ENCODE results near the gene API5. TPM values are rescaled to one million over a fixed set of nuclear protein-coding genes. Genes with fewer than 3 reads are reported as not detected.
A peak's percentile ranks its signal among the peaks of the same experiment; 100 is the strongest.

The API5 gene
- polyA plus RNA-seq, 2 donors = 20.7 to 32.2 TPM

DNA sequence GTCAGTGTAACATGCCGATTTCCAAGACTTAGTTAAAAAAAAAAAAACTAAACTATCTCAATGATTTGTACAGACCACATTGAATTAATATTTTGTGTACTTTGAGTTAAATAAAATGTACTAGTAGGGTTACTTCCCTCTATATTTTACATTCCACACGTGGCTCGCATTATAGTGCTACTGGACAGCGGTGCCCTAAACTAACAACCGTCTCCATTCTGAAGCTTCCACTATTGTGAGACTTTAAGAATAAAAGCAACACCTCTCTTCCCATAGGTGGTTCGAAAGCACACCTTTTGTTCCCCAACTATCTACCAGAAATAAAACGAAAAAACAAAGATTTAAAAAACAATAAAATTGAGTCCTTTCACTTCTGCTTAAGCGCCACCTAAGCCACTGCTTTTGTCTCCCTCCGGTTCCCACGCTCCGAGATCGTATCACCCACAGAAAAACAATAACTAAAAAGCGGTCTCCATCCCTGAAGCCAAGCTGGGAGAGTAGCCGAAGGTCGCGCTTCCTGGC, 46.5 kb downstream of the API5 start:
- no peaks in the 10 kb centered on the region for H3K27me3 ChIP-seq (ENCODE audit: control insufficient read depth in 1 of 2, insufficient read depth in 2 of 2, low read length in 2 of 2)
- 4 to 6% methylated on average over 16 of the region's 16 CpGs for WGBS, 2 donors
- no peaks in the 10 kb centered on the region for H3K4me1 ChIP-seq (ENCODE audit: control insufficient read depth in 2 of 2, insufficient read depth in 2 of 2, low read length in 1 of 2)
- H3K27ac ChIP-seq (ENCODE audit: low read depth in 2 of 2, low read length in 1 of 2) = peak overlapping the region; percentile 78 to 86
- H3K36me3 ChIP-seq (ENCODE audit: control insufficient read depth in 2 of 2, insufficient read depth in 2 of 2, low read length in 1 of 2) = no peaks in the 10 kb centered on the region
- H3K9me3 ChIP-seq (ENCODE audit: control insufficient read depth in 2 of 2, insufficient read depth in 1 of 2, low read depth in 1 of 2, low read length in 1 of 2) = no peaks in the 10 kb centered on the region
- H3K4me3 ChIP-seq (ENCODE audit: low read depth in 1 of 2, low read length in 2 of 2) = peak overlapping the region; percentile 80 to 96

DNA sequence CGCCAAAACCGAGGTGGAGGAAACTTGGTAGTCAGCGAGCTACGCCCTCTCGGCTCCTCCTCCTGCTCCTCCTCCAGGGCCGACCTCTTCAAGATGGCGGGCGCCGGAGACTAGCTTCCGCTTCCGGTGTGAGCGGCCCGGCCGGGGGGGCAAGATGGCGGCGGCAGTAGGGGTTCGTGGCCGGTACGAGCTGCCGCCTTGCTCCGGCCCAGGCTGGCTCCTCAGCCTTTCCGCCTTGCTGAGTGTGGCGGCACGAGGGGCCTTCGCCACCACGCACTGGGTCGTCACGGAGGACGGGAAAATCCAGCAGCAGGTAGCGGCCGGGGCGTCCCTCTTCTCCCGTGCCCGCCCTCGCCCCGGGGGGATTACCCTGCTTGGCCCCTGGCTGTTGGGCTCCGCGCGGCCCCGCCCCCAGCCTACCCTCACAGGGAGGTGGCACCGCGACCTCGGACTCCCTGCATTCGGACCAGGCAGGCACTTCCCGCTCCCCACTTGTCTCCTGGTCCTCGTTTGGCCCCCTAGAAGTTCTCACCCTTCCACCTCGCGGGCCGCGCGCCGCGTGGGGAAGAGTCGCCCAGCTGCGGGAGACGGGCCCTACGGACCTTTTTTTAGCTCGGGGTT, 47.1 kb downstream of the API5 start, which contains the start of gene TTC17:
TTC17 (plus strand) TSS at position 120 of the 621 bp plus-strand sequence; CDS start at position 155, 35 bp downstream.
- peak within 1 kb of the TSS; percentile 80 to 96 for H3K4me3 ChIP-seq (ENCODE audit: low read depth in 1 of 2, low read length in 2 of 2)
- H3K9me3 ChIP-seq (ENCODE audit: control insufficient read depth in 2 of 2, insufficient read depth in 1 of 2, low read depth in 1 of 2, low read length in 1 of 2) = no peaks in the 10 kb centered on the region
- no peaks in the 10 kb centered on the region for H3K27me3 ChIP-seq (ENCODE audit: control insufficient read depth in 1 of 2, insufficient read depth in 2 of 2, low read length in 2 of 2)
- H3K36me3 ChIP-seq (ENCODE audit: control insufficient read depth in 2 of 2, insufficient read depth in 2 of 2, low read length in 1 of 2) = no peaks in the 10 kb centered on the region
- H3K27ac ChIP-seq (ENCODE audit: low read depth in 2 of 2, low read length in 1 of 2) = peak within 1 kb of the TSS; percentile 93 to 95
- no peaks in the 10 kb centered on the region for H3K4me1 ChIP-seq (ENCODE audit: control insufficient read depth in 2 of 2, insufficient read depth in 2 of 2, low read length in 1 of 2)
- 0 to 1% methylated on average over 46 to 58 of the region's 58 CpGs for WGBS, 2 donors

DNA sequence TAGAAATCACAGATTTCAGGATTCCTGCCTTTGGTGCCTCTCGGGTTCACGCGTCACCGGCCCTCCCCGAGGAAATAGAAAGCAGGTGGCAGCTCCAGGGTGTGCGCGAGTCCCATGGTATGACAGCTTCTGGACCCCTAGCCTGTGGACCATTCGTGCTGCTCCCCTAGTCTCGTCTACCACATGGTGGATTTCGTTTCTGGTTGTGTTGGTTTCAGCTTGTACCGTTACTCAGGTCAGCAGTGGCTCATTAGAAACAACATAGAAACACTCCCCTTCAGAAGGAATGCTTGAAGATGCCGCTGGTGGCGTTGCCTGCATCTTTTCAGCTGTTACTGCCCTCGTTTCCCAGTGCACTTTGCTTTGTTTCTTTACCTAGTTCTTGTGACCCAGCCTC, 47.6 kb downstream of the API5 start:
- Histone ChIP-seq H3K4me3 (ENCODE audit: low read depth in 1 of 2, low read length in 2 of 2) (peak overlapping the region; percentile 80 to 96), H3K27me3 (ENCODE audit: control insufficient read depth in 1 of 2, insufficient read depth in 2 of 2, low read length in 2 of 2) (no peaks in the 10 kb centered on the region), H3K4me1 (ENCODE audit: control insufficient read depth in 2 of 2, insufficient read depth in 2 of 2, low read length in 1 of 2) (no peaks in the 10 kb centered on the region), H3K9me3 (ENCODE audit: control insufficient read depth in 2 of 2, insufficient read depth in 1 of 2, low read depth in 1 of 2, low read length in 1 of 2) (no peaks in the 10 kb centered on the region), H3K27ac (ENCODE audit: low read depth in 2 of 2, low read length in 1 of 2) (peak overlapping the region; percentile 93 to 95), H3K36me3 (ENCODE audit: control insufficient read depth in 2 of 2, insufficient read depth in 2 of 2, low read length in 1 of 2) (no peaks in the 10 kb centered on the region)
- WGBS, 2 donors = 0% methylated on average over 14 of the region's 14 CpGs

- H3K4me3 ChIP-seq (ENCODE audit: low read depth in 1 of 2, low read length in 2 of 2) = peak overlapping the region in 1 of 2 donors; percentile 96
Observed at GRCh38 chr11:43360361-43361032, 48.7 kb downstream of the API5 start.

GRCh38 chr11:43366677-43367076, 54.9 kb downstream of the API5 start:
- Histone ChIP-seq H3K27me3 (ENCODE audit: control insufficient read depth in 1 of 2, insufficient read depth in 2 of 2, low read length in 2 of 2) (no peaks in the 10 kb centered on the region), H3K36me3 (ENCODE audit: control insufficient read depth in 2 of 2, insufficient read depth in 2 of 2, low read length in 1 of 2) (peaks cover 0 to 4% of the 10 kb centered on the region in 2 donors), H3K27ac (ENCODE audit: low read depth in 2 of 2, low read length in 1 of 2) (no peak overlapping the region), H3K9me3 (ENCODE audit: control insufficient read depth in 2 of 2, insufficient read depth in 1 of 2, low read depth in 1 of 2, low read length in 1 of 2) (no peaks in the 10 kb centered on the region), H3K4me1 (ENCODE audit: control insufficient read depth in 2 of 2, insufficient read depth in 2 of 2, low read length in 1 of 2) (peaks cover 2 to 4% of the 10 kb centered on the region in 2 donors), H3K4me3 (ENCODE audit: low read depth in 1 of 2, low read length in 2 of 2) (no peak overlapping the region)
- WGBS, 2 donors = 71 to 72% methylated on average over 5 of the region's 5 CpGs

More at GRCh38 chr11:43360361-43361032, 48.7 kb downstream of the API5 start:
- Histone ChIP-seq H3K4me1 (ENCODE audit: control insufficient read depth in 2 of 2, insufficient read depth in 2 of 2, low read length in 1 of 2) (no peaks in the 10 kb centered on the region), H3K9me3 (ENCODE audit: control insufficient read depth in 2 of 2, insufficient read depth in 1 of 2, low read depth in 1 of 2, low read length in 1 of 2) (no peaks in the 10 kb centered on the region), H3K27ac (ENCODE audit: low read depth in 2 of 2, low read length in 1 of 2) (no peak overlapping the region), H3K27me3 (ENCODE audit: control insufficient read depth in 1 of 2, insufficient read depth in 2 of 2, low read length in 2 of 2) (no peaks in the 10 kb centered on the region), H3K36me3 (ENCODE audit: control insufficient read depth in 2 of 2, insufficient read depth in 2 of 2, low read length in 1 of 2) (no peaks in the 10 kb centered on the region)
- WGBS, 2 donors = 41 to 42% methylated on average over 1 of the region's 1 CpG

GRCh38 chr11:43367382-43368178, 55.8 kb downstream of the API5 start:
- Histone ChIP-seq H3K27ac (ENCODE audit: low read depth in 2 of 2, low read length in 1 of 2) (no peak overlapping the region), H3K27me3 (ENCODE audit: control insufficient read depth in 1 of 2, insufficient read depth in 2 of 2, low read length in 2 of 2) (no peaks in the 10 kb centered on the region)
- WGBS, 2 donors = 60 to 69% methylated on average over 7 of the region's 7 CpGs

GRCh38 chr11:43376065-43376464, 64.3 kb downstream of the API5 start:
- no peaks in the 10 kb centered on the region for H3K27me3 ChIP-seq (ENCODE audit: control insufficient read depth in 1 of 2, insufficient read depth in 2 of 2, low read length in 2 of 2)
- no peak overlapping the region for H3K27ac ChIP-seq (ENCODE audit: low read depth in 2 of 2, low read length in 1 of 2)
- no peaks in the 10 kb centered on the region for H3K9me3 ChIP-seq (ENCODE audit: control insufficient read depth in 2 of 2, insufficient read depth in 1 of 2, low read depth in 1 of 2, low read length in 1 of 2)
- no peak overlapping the region for H3K4me3 ChIP-seq (ENCODE audit: low read depth in 1 of 2, low read length in 2 of 2)
- 93 to 99% methylated on average over 2 of the region's 2 CpGs for WGBS, 2 donors
- H3K4me1 ChIP-seq (ENCODE audit: control insufficient read depth in 2 of 2, insufficient read depth in 2 of 2, low read length in 1 of 2) = no peaks in the 10 kb centered on the region
- peaks cover 0 to 3% of the 10 kb centered on the region in 2 donors for H3K36me3 ChIP-seq (ENCODE audit: control insufficient read depth in 2 of 2, insufficient read depth in 2 of 2, low read length in 1 of 2)

More at GRCh38 chr11:43367382-43368178, 55.8 kb downstream of the API5 start:
- H3K4me3 ChIP-seq (ENCODE audit: low read depth in 1 of 2, low read length in 2 of 2) = no peak overlapping the region
- peaks cover 0 to 4% of the 10 kb centered on the region in 2 donors for H3K36me3 ChIP-seq (ENCODE audit: control insufficient read depth in 2 of 2, insufficient read depth in 2 of 2, low read length in 1 of 2)
- H3K4me1 ChIP-seq (ENCODE audit: control insufficient read depth in 2 of 2, insufficient read depth in 2 of 2, low read length in 1 of 2) = peaks cover 2 to 4% of the 10 kb centered on the region in 2 donors
- no peaks in the 10 kb centered on the region for H3K9me3 ChIP-seq (ENCODE audit: control insufficient read depth in 2 of 2, insufficient read depth in 1 of 2, low read depth in 1 of 2, low read length in 1 of 2)

GRCh38 chr11:43376594-43376993, 64.8 kb downstream of the API5 start:
- Histone ChIP-seq H3K36me3 (ENCODE audit: control insufficient read depth in 2 of 2, insufficient read depth in 2 of 2, low read length in 1 of 2) (no peaks in the 10 kb centered on the region), H3K4me3 (ENCODE audit: low read depth in 1 of 2, low read length in 2 of 2) (no peak overlapping the region), H3K9me3 (ENCODE audit: control insufficient read depth in 2 of 2, insufficient read depth in 1 of 2, low read depth in 1 of 2, low read length in 1 of 2) (no peaks in the 10 kb centered on the region), H3K4me1 (ENCODE audit: control insufficient read depth in 2 of 2, insufficient read depth in 2 of 2, low read length in 1 of 2) (no peaks in the 10 kb centered on the region), H3K27me3 (ENCODE audit: control insufficient read depth in 1 of 2, insufficient read depth in 2 of 2, low read length in 2 of 2) (no peaks in the 10 kb centered on the region), H3K27ac (ENCODE audit: low read depth in 2 of 2, low read length in 1 of 2) (peak overlapping the region in 1 of 2 donors; percentile 54)
- 43 to 45% methylated on average over 2 of the region's 2 CpGs for WGBS, 2 donors

- Histone ChIP-seq H3K27ac (ENCODE audit: low read depth in 2 of 2, low read length in 1 of 2) (no peak overlapping the region), H3K4me3 (ENCODE audit: low read depth in 1 of 2, low read length in 2 of 2) (no peak overlapping the region), H3K36me3 (ENCODE audit: control insufficient read depth in 2 of 2, insufficient read depth in 2 of 2, low read length in 1 of 2) (no peaks in the 10 kb centered on the region), H3K9me3 (ENCODE audit: control insufficient read depth in 2 of 2, insufficient read depth in 1 of 2, low read depth in 1 of 2, low read length in 1 of 2) (no peaks in the 10 kb centered on the region), H3K27me3 (ENCODE audit: control insufficient read depth in 1 of 2, insufficient read depth in 2 of 2, low read length in 2 of 2) (no peaks in the 10 kb centered on the region), H3K4me1 (ENCODE audit: control insufficient read depth in 2 of 2, insufficient read depth in 2 of 2, low read length in 1 of 2) (no peaks in the 10 kb centered on the region)
Observed at GRCh38 chr11:43377389-43377788, 65.6 kb downstream of the API5 start.

All from esophagus (tissue), 2 donors.